Measurements from ENCODE around the gene SERPIND1. TPM values are rescaled to one million over a fixed set of nuclear protein-coding genes. Genes with fewer than 3 reads are reported as not detected.

SERPIND1 gene
- total RNA-seq, 1 donor from 2014 or later: not detected

GRCh38 chr22:20762233-20762796 is 11.6 kb upstream of the SERPIND1 start:
- Mint-ChIP-seq H3K4me3 (ENCODE audit: unreplicated experiment) (no peak overlapping the region), H3K9me3 (ENCODE audit: unreplicated experiment) (no peaks in the 10 kb centered on the region), H3K36me3 (ENCODE audit: low read depth, unreplicated experiment) (peaks cover 20% of the 10 kb centered on the region), H3K4me1 (ENCODE audit: low read depth, unreplicated experiment) (peaks cover 10% of the 10 kb centered on the region), H3K27ac (ENCODE audit: unreplicated experiment) (no peak overlapping the region), H3K27me3 (ENCODE audit: low read depth, unreplicated experiment) (no peaks in the 10 kb centered on the region)
- no peaks in the 10 kb centered on the region for H4K20me1 ChIP-seq (ENCODE audit: insufficient read depth, low read length)
- H3K4me2 ChIP-seq (ENCODE audit: low read length): no peak overlapping the region
- TF ChIP-seq CTCF (IDR thresholded peaks at IDR 0.05; ENCODE audit: insufficient read depth, low read depth, low read length) (no peak), EZH2 (IDR thresholded peaks at IDR 0.05; ENCODE audit: insufficient read depth, low read length) (no peak)
- no peak for DNase-seq (ENCODE audit: low read depth)
- H3K9me3 ChIP-seq (ENCODE audit: insufficient read depth, low read depth, low read length): no peaks in the 10 kb centered on the region
- H3K4me1 ChIP-seq (ENCODE audit: insufficient read depth, low read length): peaks cover 4% of the 10 kb centered on the region
- H3K9ac ChIP-seq (ENCODE audit: low read length): no peak overlapping the region
- H3K27ac ChIP-seq (ENCODE audit: low read depth, low read length): no peak overlapping the region
- H2AFZ ChIP-seq (ENCODE audit: low read depth, low read length): no peak overlapping the region
- no peaks in the 10 kb centered on the region for H3K27me3 ChIP-seq (ENCODE audit: insufficient read depth, low read length)
- peaks cover 19% of the 10 kb centered on the region for H3K36me3 ChIP-seq (ENCODE audit: insufficient read depth, low read length)
- no peak for FAIRE-seq
- H3K4me3 ChIP-seq (ENCODE audit: insufficient read depth, low read depth, low read length): no peak overlapping the region
- no peaks in the 10 kb centered on the region for H3K79me2 ChIP-seq (ENCODE audit: insufficient read depth, low read length)

- H2AFZ ChIP-seq (ENCODE audit: low read depth, low read length): no peak overlapping the region
- no peak overlapping the region for H3K9ac ChIP-seq (ENCODE audit: low read length)
- H4K20me1 ChIP-seq (ENCODE audit: insufficient read depth, low read length): no peaks in the 10 kb centered on the region
- TF ChIP-seq CTCF (IDR thresholded peaks at IDR 0.05; ENCODE audit: insufficient read depth, low read depth, low read length): no peak
- H3K9me3 Mint-ChIP-seq (ENCODE audit: unreplicated experiment): peaks cover 2% of the 10 kb centered on the region
- no peak overlapping the region for H3K4me3 ChIP-seq (ENCODE audit: insufficient read depth, low read depth, low read length)
- peaks cover 4% of the 10 kb centered on the region for H3K4me1 ChIP-seq (ENCODE audit: insufficient read depth, low read length)
- peaks cover 20% of the 10 kb centered on the region for H3K36me3 Mint-ChIP-seq (ENCODE audit: low read depth, unreplicated experiment)
- H3K4me2 ChIP-seq (ENCODE audit: low read length): no peak overlapping the region
- H3K79me2 ChIP-seq (ENCODE audit: insufficient read depth, low read length): no peaks in the 10 kb centered on the region
- no peak overlapping the region for H3K27ac ChIP-seq (ENCODE audit: low read depth, low read length)
- FAIRE-seq (no peak), DNase-seq (ENCODE audit: low read depth) (no peak)
- peaks cover 20% of the 10 kb centered on the region for H3K36me3 ChIP-seq (ENCODE audit: insufficient read depth, low read length)
- H3K4me3 Mint-ChIP-seq (ENCODE audit: unreplicated experiment): no peak overlapping the region
- no peaks in the 10 kb centered on the region for H3K9me3 ChIP-seq (ENCODE audit: insufficient read depth, low read depth, low read length)
- H3K27me3 Mint-ChIP-seq (ENCODE audit: low read depth, unreplicated experiment): no peaks in the 10 kb centered on the region
- peaks cover 10% of the 10 kb centered on the region for H3K4me1 Mint-ChIP-seq (ENCODE audit: low read depth, unreplicated experiment)
- no peaks in the 10 kb centered on the region for H3K27me3 ChIP-seq (ENCODE audit: insufficient read depth, low read length)
- H3K27ac Mint-ChIP-seq (ENCODE audit: unreplicated experiment): no peak overlapping the region
These were observed 10.1 kb upstream of the SERPIND1 start for GRCh38 chr22:20763630-20764470.

DNA sequence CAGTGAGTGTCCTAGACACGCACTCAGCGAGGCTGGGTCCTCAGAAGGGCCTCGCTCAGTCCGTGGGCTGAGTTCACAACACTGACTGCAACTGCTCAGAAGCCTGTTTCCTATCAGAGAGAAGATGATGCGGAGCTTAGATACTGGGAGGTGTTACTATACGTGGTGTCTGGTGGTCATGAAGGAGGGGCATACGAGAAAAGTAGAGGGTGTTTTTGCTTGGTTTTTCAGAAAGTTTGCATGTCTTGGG is 9.5 kb upstream of the SERPIND1 start:
- DNase-seq (ENCODE audit: low read depth): no peak
- no peaks in the 10 kb centered on the region for H3K9me3 ChIP-seq (ENCODE audit: insufficient read depth, low read depth, low read length)
- H3K4me2 ChIP-seq (ENCODE audit: low read length): no peak overlapping the region
- Mint-ChIP-seq H3K27ac (ENCODE audit: unreplicated experiment) (no peak overlapping the region), H3K36me3 (ENCODE audit: low read depth, unreplicated experiment) (peaks cover 24% of the 10 kb centered on the region), H3K9me3 (ENCODE audit: unreplicated experiment) (peaks cover 2% of the 10 kb centered on the region), H3K27me3 (ENCODE audit: low read depth, unreplicated experiment) (no peaks in the 10 kb centered on the region), H3K4me3 (ENCODE audit: unreplicated experiment) (no peak overlapping the region), H3K4me1 (ENCODE audit: low read depth, unreplicated experiment) (peaks cover 10% of the 10 kb centered on the region)
- peaks cover 4% of the 10 kb centered on the region for H3K4me1 ChIP-seq (ENCODE audit: insufficient read depth, low read length)
- no peaks in the 10 kb centered on the region for H3K79me2 ChIP-seq (ENCODE audit: insufficient read depth, low read length)
- no peak for FAIRE-seq
- no peak overlapping the region for H3K9ac ChIP-seq (ENCODE audit: low read length)
- TF ChIP-seq EZH2 (IDR thresholded peaks at IDR 0.05; ENCODE audit: insufficient read depth, low read length) (no peak), CTCF (IDR thresholded peaks at IDR 0.05; ENCODE audit: insufficient read depth, low read depth, low read length) (no peak)
- no peaks in the 10 kb centered on the region for H3K27me3 ChIP-seq (ENCODE audit: insufficient read depth, low read length)
- H2AFZ ChIP-seq (ENCODE audit: low read depth, low read length): no peak overlapping the region
- peaks cover 22% of the 10 kb centered on the region for H3K36me3 ChIP-seq (ENCODE audit: insufficient read depth, low read length)
- H3K27ac ChIP-seq (ENCODE audit: low read depth, low read length): no peak overlapping the region
- H3K4me3 ChIP-seq (ENCODE audit: insufficient read depth, low read depth, low read length): no peak overlapping the region
- no peaks in the 10 kb centered on the region for H4K20me1 ChIP-seq (ENCODE audit: insufficient read depth, low read length)
